NCI-H1105 treated with DMSO at 0.1 percent for 48 hours (cell line): ENCODE measurements around the gene CLDN4.
"Not testable (repeated sequence)": the region's sequence is repeated elsewhere in the genome, so short reads cannot be mapped to it uniquely, and the experiment has no call there.

ENCODE experiments used
- DNase-seq: peaks from one replicate; lab custom pipeline; 2025; lab: John Stamatoyannopoulos, UW

Gene CLDN4, protein sequence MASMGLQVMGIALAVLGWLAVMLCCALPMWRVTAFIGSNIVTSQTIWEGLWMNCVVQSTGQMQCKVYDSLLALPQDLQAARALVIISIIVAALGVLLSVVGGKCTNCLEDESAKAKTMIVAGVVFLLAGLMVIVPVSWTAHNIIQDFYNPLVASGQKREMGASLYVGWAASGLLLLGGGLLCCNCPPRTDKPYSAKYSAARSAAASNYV

DNA sequence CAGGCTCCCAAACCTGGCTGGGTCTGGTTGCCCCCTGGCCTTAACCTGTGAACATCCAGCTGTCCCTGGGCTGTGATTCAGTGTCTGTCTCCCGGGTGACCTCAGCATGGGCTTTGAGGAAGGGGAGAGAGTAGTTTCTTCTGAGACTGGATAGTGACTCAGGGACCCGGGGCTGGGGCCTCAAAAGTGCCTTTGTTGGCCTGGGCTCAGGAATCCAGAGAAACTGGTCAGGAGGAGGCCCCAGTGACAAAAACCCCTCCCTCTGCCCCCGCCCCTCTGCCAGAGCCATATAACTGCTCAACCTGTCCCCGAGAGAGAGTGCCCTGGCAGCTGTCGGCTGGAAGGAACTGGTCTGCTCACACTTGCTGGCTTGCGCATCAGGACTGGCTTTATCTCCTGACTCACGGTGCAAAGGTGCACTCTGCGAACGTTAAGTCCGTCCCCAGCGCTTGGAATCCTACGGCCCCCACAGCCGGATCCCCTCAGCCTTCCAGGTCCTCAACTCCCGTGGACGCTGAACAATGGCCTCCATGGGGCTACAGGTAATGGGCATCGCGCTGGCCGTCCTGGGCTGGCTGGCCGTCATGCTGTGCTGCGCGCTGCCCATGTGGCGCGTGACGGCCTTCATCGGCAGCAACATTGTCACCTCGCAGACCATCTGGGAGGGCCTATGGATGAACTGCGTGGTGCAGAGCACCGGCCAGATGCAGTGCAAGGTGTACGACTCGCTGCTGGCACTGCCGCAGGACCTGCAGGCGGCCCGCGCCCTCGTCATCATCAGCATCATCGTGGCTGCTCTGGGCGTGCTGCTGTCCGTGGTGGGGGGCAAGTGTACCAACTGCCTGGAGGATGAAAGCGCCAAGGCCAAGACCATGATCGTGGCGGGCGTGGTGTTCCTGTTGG, at the start of gene CLDN4:
CLDN4 (plus strand) TSS at position 316 of the 903 bp plus-strand sequence; CDS start at position 522, 206 bp downstream.
- peak; percentile 82 for DNase-seq

DNA sequence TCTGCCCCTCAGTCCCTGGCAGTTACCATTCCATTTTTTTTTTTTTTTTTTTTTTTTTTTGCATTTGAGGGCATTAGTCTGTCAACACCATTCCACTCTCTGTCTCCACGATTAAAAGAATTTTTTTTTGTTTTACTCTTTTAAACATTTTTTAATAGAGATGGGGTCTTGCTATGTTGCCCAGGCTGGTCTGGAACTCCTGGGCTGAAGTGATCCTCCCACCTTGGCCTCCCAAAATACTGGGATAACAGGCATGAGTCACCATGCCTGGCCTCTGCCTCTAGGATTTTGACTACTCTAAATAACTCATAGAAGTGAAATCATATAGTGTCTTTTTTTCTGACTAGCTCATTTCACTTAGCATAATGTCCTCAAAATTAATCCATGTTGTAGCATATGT, 44.2 kb upstream of the CLDN4 start:
- no peak for DNase-seq

DNA sequence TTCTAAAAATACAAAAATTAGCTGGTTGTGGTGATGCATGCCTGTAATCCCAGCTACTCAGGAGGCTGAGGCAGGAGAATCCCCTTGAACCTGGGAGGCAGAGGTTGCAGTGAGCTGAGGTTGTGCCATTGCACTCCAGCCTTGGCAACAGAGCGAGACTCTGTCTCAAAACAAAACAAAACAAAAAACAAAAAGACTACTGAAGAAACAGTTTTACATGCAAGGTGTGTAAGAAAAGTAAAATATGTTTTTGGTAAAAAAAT, 43.1 kb upstream of the CLDN4 start:
- not testable (repeated sequence) for DNase-seq

DNA sequence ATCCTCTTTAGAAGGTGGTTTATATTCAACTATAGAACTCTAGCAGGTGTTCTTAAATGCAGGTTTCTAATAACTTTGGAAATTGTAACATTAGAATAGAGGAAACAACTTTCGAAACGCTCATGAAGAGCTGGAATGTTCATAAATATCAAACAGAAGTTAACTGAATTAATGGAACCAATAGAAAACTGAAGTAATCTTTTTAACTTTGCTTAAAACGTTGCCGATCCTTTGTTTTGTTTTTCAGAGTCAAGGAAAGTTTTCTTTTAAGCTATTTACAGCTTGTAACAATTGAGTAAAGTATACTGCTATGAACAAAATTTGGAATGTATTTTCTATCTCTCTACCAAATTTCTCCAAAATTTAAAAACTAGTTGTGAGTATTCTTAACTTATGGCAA, 41.7 kb upstream of the CLDN4 start:
- no peak for DNase-seq

DNA sequence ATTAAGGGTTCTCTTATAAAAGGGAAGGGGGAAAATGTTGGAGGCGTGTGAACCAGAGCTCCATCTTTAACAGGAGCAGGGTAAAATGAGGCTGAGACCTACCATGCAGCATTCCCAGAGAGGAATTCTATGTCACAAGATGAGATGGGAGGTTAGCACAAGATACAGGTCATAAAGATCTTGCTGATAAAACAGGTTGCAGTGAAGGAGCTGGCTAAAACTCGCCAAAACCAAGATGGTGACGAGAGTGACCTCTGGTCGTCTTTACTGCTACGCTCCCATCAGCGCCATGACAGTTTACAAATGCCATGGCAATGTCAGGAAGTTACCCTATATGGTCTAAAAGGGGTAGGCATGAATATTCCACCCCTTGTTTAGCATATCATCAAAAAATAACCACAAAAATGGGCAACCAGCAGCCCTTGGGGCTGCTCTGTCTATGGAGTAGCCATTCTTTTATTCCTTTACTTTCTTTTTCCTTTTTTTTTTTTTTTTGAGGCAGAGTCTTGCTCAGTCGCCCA, 39.6 kb upstream of the CLDN4 start:
- not testable (repeated sequence) for DNase-seq

DNA sequence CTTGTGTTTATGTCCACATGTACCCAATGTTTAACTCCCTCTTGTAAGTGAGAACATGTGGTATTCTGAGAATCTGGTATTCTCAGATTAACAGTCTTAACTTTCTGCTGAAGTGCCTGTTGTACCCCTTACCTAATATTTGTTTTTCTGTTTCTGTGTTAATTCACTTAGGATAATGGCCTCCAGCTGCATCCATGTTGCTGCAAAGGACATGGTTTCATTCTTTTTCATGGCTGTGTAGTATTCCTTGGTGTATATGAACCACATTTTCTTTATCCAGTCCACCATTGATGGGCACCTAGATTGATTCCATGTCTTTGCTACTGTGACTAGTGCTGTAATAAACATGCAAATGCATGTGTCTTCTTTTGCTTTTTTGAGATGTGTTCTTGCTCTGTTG, 35.6 kb upstream of the CLDN4 start:
- DNase-seq: not testable (repeated sequence)

DNA sequence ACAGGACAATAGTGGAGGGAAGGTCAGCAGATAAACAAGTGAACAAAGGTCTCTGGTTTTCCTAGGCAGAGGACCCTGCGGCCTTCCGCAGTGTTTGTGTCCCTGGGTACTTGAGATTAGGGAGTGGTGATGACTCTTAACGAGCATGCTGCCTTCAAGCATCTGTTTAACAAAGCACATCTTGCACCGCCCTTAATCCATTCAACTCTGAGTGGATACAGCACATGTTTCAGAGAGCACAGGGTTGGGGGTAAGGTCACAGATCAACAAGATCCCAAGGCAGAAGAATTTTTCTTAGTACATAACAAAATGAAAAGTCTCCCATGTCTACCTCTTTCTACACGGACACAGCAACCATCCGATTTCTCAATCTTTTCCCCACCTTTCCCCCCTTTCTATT, 34.1 kb upstream of the CLDN4 start:
- not testable (repeated sequence) for DNase-seq

DNA sequence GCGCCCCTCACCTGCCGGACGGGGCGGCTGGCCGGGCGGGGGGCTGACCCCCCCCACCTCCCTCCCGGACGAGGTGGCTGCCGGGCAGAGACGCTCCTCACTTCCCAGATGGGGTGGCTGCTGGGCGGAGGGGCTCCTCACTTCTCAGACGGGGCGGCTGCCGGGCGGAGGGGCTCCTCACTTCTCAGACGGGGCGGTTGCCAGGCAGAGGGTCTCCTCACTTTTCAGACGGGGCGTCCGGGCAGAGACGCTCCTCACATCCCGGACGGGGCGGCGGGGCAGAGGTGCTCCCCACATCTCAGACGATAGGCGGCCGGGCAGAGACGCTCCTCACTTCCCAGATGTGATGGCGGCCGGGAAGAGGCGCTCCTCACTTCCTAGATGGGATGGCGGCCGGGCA, 33.6 kb upstream of the CLDN4 start:
- DNase-seq: not testable (repeated sequence)

DNA sequence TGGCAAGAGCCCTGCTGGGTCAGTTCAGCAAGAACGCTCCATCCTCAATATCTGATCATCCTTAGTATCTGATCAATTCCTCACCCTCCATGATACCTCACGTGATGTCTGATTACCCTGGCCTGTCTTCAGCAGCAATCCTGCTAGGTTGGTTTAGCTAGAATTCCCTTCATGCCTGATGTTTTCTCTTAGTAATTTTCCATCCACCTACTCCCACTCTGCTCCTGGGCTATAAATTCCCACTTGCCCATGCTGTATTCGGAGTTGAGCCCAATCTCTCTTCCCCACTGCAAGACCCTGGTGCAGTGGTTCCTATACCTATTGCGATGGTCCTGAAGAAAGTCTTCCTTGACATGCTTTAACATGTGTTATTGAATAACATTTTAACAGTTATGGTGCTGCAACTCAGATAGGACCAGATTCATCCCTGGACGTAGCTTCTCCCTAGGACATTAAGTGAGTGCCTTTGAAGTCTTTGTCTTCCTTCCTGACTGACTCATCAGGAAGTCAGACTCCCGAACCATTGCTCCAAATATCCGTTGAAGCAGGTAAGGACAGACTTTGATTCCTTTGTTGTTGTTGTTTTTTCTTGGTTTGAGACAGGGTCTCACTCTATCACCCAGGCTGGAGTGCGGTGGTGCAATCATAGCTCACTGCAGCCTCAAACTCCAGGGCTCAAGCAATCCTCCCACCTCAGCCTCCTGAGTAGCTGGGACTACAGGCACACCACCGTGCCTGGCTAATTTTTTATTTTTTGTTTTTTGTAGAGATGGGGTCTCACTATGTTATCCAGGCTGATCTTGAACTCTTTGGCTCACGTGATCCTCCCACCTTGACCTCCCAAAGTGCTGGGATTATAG, 31.3 kb upstream of the CLDN4 start:
- no peak for DNase-seq

DNA sequence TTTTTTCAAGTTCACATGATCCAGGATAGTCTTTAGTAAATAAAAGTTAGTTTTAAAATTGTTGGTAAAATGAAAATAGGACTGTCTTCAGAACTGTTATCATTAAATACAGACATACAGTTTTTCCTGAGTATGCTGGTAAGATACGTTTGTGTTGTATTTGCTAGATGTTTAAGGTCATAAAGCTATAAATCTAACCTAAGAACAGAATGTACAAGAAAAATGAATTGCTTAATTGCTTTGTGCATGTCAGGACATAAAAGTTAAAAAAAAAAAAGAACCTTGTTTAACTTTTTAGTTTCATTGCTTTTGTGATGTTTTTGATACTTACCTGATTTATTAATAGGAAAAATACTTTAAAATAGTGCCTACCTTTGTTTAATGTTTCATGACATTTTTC, 29.2 kb upstream of the CLDN4 start:
- DNase-seq: no peak

DNA sequence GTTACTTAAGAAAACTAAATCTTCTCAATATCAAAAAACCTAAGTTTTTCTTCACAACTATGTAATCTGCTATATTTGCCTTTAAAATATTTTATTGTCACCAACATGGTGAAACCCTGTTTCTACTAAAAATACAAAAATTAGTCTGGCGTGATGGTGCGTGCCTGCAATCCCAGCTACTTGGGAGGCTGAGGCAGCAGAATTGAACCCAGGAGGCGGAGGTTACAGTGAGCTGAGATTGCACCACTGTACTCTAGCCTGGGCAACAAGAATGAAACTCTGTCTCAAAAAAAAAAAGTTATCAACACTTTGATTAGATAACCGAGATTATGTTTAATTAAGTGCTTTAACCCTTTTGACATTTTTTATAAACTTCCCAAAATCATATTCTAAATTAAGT, 28.3 kb upstream of the CLDN4 start:
- DNase-seq: no peak

DNA sequence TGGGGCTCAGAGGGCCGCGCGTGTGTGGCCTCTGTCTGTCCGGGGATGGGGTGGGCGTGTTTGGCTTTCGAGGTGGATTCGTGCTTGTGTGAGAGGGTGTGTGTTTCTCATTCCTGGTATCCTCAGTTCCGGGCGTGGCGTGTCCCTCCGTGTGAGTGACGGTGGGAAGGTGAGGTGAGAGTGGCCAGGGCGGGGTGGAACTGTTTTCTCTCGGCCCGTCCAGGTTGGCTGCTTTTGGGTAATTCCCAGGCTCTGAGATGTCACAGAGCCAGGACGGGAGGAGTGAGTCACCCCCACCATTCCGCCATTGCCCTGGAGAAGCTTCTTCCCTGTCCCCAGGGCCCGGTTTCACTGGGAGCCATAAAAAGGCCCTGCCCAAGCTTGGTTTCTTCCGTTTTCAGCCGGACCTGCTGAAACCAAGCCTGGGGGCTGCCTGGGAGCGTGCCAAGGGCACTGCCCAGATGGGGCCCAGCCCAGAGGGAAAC, 21.3 kb upstream of the CLDN4 start:
- DNase-seq: no peak

DNA sequence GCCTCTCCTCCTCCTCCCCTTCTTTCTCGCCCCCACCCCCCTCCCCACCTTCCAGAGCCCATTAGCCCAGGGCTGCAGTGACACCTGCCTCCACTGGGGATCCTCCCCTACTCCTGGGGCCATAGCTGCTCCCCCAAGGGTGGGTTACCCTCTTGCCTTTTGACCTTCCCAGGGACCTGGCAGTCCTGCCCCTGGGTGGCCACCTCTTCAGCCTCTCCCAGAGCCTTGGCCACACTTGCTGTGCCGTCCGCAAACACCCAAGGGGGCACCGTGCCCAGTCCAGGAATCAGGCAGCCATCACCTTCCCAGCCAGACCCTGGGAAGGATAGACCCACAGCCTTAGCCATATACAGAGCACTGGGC, 19.8 kb upstream of the CLDN4 start:
- DNase-seq: no peak

DNA sequence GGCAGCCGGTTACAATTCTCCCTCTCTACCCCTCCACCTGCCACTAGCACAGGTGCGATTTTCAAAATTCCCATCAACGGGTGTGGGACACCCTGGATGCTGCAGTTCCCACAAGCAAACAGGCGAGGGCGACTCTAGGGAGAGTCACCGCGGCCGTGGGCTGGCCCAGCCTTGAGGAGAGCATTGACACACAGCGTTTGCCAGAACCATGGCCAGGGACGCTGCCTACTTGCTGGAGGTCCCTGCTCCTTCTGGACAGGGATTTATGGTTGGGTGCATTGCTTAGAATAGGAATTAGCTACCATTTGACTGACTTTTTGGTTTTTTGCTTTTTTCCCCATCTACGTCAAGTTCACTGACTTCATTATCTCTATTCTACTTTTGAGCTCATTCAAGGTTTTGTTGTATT, 19.0 kb upstream of the CLDN4 start:
- peak; percentile 56 for DNase-seq

DNA sequence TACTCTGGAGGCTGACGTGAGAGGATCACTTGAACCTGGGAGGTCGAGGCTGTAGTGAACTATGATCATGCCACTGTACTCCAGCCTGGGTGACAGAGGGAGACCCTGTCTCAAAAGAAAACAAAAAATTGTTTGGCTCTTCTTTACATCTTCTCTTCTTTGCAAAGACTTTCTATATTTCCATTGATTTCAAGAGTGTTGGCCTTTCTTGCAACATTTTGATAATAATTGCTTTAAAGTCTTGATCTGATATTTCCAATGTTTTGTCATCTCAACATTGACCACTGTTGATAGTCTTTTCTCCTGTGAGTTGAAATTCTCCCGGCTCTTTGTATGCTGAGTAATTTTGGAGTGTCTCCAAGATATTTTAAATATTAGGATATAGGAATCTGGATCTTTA, 17.8 kb upstream of the CLDN4 start:
- DNase-seq: no peak

DNA sequence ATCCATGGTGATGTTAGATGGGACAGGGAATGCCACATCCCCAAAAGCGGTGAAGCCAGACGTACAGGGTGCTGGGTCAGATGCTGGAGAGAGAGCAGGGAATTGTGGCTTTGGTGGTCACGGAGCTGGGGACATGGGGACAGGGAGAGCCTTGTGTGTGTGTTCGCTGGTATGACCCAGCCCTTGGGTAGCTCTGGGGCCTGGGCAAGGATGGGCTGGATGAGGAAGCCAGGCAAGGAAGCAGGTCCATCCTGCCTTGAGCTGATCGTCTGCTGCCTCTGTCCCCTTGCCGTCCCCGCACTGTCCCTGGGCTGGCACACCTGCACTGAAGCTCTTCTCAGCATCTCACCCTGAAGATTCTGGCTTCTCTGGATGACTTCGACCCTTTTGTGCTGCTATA, 15.4 kb upstream of the CLDN4 start:
- DNase-seq: no peak

DNA sequence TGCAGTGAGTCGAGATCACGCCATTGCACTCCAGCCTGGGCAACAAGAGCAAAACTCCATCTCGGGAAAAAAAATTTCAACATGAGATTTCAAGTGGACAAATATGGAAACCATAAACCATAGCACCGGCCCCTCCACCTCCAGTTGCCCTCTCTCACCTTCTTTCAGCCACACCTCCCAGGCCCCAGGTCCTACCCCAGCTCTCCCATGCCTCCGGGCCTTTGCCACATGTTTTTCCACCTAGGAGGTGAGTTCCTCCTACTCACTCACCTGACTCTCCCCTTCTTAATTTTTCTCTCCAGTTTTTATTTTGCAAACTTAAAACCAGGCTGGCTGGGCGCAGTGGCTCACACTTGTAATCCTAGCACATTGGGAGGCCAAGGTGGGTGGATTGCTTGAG, 13.7 kb upstream of the CLDN4 start:
- DNase-seq: no peak

DNA sequence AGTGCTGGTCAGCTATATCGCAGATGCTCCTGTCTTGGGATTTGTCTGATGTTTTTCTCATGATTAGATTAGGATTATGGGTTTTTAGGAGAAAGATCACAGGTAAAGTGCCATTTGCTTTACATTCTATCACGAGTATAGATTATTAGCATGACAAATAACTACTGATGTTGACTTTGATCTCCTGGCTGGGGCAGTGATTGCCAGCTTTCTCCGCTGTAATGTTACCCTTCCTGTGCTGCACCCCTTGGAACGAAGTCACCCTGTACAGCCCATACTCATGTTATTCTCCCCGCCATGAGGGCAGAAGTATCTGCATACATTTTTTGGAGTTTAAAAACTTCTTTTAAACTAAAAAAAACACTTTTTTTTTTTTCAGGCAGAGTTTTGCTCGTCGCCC, 10.8 kb upstream of the CLDN4 start:
- no peak for DNase-seq

DNA sequence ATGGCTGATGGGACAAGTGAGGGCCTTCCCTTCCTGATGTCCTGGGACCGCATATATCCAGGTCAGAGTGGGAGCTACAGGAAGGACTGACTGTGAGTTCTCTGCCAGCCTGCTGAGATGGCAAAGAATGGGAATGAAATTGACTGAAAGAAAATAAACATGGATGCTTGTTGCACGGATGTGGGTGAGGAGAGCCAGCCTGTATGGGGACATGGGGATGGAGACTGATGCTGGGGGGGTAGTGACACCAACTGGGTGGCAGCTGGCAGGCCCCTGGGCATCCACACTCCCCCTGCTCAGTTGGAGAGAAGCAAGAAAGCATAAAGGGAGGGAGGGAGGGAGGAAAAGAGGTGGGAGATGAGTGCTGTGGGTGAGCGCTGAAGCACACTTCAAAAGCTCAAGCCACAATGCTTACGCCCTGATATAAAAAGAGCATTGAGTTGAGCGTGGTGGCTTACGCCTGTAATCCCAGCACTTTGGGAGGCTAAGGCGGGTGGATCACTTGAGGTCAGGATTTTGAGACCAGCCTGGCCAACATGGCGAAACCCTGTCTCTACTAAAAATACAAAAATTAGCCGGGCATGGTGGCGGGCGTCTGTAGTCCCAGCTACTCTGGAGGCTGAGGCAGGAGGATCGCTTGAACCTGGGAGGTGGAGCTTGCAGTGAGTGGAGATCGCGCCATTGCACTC, 9.1 kb upstream of the CLDN4 start:
- DNase-seq: not testable (repeated sequence)

DNA sequence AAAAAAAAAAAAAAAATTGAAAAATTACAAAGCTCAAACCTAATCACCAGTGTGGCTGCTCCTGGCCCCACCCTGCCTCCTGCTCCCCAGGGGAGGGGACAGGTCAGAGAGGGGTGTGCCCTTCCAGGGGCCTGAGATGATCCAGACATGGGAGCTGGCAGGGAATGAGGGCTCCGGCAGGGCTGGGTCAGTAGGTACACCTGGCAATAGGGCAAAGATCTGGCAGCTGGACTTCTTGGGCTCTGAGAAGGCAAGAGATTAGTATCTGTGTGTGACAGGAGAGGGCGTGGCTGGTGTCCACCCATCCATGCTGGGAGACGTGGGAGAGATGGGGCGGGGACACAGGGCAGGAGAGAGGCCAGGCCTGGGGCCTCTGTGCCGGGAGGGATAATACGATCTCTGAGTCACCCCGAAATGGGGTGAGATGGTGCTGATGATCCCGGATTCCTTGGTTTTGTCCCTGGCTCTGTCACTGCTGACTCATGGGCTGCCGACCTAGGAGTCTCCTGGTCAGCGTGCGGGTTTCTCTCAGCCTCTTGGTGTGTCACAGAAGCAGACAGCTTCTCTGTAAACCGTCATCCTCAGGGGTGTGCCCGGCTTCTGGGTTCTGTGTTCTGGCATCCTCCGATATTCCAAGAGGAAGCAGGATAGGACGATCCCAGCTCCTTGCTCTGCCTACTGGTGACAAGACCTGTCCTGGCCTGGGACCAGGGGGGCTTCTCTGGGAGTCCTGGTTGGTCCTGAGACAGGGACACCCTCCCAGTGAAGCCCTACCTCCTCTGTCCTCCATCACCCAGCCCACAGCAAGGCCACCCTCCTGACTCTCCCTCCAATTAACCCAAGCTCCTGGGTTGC, 8.2 kb upstream of the CLDN4 start:
- DNase-seq: no peak

DNA sequence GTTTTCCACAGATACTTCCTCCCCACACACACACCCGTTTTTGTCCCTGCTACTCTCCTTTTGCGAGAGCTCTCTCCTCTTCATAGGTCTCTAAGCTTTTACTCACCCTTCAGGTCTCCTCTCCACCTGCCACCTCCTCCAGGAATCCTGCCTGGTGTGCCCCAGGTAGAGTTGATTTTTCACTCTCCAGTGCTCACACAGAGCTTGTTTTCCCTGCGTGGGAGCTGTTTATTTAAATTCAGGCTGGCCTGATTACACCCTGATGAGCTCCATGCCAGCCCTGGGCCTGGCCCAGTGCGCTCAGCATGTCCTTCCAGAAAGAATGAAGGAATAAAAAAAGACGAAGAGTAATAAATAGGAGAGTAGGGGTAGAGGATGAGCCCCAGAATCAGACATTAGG, 7.5 kb upstream of the CLDN4 start:
- no peak for DNase-seq
